Measurements from ENCODE around the gene SMARCB1. TPM values are rescaled to one million over a fixed set of nuclear protein-coding genes. Genes with fewer than 3 reads are reported as not detected.

SMARCB1 gene
- total RNA-seq, 1 experiment from 2014 or later: 172 TPM

DNA sequence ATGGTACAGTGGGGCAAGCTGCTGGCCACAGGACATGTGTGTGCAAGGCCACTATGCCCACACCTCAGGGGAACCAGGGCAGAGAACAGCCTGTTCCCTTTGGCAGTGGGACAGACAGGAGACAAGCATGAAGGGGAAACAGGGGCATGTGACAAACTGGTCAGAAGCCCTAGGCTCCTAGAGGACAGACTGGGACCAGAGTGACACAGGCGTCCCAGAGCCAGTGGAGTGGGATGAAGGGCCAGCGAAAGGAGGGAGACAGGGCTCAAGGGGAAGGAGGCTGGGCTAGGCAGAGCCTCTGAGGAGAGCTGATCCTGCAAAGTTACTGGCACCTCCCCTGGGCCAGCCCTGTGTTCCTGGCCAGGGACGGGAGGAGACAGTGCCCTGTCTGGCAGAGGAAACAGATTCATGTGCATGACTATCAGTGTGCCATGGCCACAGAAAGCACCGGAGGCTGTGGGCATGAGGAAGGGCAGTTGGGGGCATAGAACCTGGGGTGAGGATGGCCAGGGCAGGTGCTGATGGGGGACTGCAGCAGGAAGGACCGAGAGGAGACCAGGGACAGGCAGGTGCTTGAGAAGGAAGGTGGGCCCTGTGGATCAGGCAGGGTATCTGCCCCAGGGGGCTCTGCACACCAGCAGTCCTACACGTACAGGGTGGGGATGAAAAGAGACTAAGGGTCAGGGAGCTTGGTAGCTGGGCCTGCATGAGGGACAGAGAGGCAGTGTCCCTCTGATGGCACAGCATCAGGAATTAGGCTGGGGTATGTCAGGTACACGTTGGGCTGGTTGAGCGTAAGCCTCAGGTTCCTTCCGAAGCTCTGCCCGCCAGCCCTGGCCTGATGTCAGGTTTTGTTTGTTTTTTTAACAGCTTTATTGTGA is 42.3 kb downstream of the SMARCB1 start:
- intact Hi-C loops (cut with micrococcal nuclease; ENCODE audit: unreplicated experiment): no loop called here
- BruUV-seq (replicated peaks): no TSS peak
- H3K4me1 ChIP-seq (ENCODE audit: insufficient read depth, low read length, poor library complexity, severe bottlenecking): peaks cover 12% of the 10 kb centered on the region
- no peaks in the 10 kb centered on the region for H3K9me3 ChIP-seq (ENCODE audit: low read depth, low read length, poor library complexity, severe bottlenecking)
- peaks cover 64% of the 10 kb centered on the region for H3K36me3 ChIP-seq (ENCODE audit: insufficient read depth, low read length, poor library complexity, severe bottlenecking)
- no peak for DNase-seq (ENCODE audit: low spot score)
- POLR2A ChIA-PET (ENCODE audit: low non-redundant PET): no interaction called here
- no peak overlapping the region for H3K4me3 ChIP-seq (ENCODE audit: low read depth, low read length, poor library complexity, severe bottlenecking)
- no peaks in the 10 kb centered on the region for H3K27me3 ChIP-seq (replicated peaks; ENCODE audit: insufficient read depth, low read depth, low read length, poor library complexity)
- CTCF ChIA-PET: no interaction called here
- TF ChIP-seq, protein P1, sequence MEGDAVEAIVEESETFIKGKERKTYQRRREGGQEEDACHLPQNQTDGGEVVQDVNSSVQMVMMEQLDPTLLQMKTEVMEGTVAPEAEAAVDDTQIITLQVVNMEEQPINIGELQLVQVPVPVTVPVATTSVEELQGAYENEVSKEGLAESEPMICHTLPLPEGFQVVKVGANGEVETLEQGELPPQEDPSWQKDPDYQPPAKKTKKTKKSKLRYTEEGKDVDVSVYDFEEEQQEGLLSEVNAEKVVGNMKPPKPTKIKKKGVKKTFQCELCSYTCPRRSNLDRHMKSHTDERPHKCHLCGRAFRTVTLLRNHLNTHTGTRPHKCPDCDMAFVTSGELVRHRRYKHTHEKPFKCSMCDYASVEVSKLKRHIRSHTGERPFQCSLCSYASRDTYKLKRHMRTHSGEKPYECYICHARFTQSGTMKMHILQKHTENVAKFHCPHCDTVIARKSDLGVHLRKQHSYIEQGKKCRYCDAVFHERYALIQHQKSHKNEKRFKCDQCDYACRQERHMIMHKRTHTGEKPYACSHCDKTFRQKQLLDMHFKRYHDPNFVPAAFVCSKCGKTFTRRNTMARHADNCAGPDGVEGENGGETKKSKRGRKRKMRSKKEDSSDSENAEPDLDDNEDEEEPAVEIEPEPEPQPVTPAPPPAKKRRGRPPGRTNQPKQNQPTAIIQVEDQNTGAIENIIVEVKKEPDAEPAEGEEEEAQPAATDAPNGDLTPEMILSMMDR (conservative IDR thresholded peaks at IDR 0.05; ENCODE audit: low read depth, low read length): no peak
- TF ChIP-seq EZH2 (IDR thresholded peaks at IDR 0.05; ENCODE audit: borderline replicate concordance, low read depth, low read length, poor library complexity, severe bottlenecking): no peak
- H3K27ac ChIP-seq (ENCODE audit: low read depth, low read length, poor library complexity, severe bottlenecking): no peak overlapping the region

DNA sequence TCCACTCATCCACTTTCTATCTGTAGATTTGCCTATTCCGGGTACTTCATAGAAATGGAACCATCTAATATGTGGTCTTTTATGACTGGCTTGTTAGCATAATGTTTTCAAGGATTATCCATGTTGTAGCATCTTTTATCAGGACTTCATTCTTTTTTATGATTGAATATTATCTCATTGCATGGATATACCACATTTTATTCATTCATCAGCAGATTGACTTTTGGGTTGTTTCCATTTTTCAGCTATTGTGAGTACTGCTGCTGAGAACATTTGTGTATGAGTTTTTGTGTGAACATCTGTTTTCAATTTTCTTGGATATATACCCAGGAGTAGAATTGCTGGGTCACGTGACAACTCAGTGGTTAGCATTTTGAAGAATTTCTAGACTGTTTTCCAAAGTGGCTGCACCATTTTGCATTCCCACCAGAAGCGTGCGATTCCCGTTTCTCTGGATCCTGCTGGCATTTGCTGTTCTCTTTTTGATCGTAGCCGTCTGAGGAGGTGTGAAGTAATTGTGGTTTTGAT is 43.1 kb downstream of the SMARCB1 start:
- no peaks in the 10 kb centered on the region for H3K9me3 ChIP-seq (ENCODE audit: low read depth, low read length, poor library complexity, severe bottlenecking)
- H3K27ac ChIP-seq (ENCODE audit: low read depth, low read length, poor library complexity, severe bottlenecking): no peak overlapping the region
- H3K4me1 ChIP-seq (ENCODE audit: insufficient read depth, low read length, poor library complexity, severe bottlenecking): peaks cover 12% of the 10 kb centered on the region
- no peak overlapping the region for H3K4me3 ChIP-seq (ENCODE audit: low read depth, low read length, poor library complexity, severe bottlenecking)
- ChIA-PET POLR2A (ENCODE audit: low non-redundant PET) (no interaction called here), CTCF (no interaction called here)
- BruUV-seq (replicated peaks): no TSS peak
- TF ChIP-seq, protein P1 (conservative IDR thresholded peaks at IDR 0.05; ENCODE audit: low read depth, low read length): no peak
- TF ChIP-seq EZH2 (IDR thresholded peaks at IDR 0.05; ENCODE audit: borderline replicate concordance, low read depth, low read length, poor library complexity, severe bottlenecking): no peak
- peak; percentile 79 for DNase-seq (ENCODE audit: low spot score)
- intact Hi-C loops (cut with micrococcal nuclease; ENCODE audit: unreplicated experiment): no loop called here
- H3K27me3 ChIP-seq (replicated peaks; ENCODE audit: insufficient read depth, low read depth, low read length, poor library complexity): no peaks in the 10 kb centered on the region
- peaks cover 61% of the 10 kb centered on the region for H3K36me3 ChIP-seq (ENCODE audit: insufficient read depth, low read length, poor library complexity, severe bottlenecking)

DNA sequence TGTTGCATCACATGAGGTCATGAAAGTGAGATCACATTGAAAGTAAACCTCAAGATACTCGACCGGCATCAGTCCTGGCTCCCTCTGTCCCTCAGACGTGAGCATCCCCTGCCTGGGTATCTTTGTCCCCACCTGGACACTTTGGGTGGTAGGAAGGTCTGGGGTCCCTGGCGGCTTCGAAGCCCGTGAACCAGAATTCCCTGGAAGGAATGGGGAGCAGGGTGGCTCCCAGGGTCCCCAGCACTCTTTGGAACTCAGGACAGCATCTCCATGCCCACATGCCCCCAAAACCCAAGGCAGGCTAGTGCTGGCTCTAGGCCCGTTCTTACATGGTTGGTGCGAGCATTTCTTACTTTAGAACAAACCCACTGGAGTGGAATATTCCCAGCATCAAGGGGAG is 44.5 kb downstream of the SMARCB1 start:
- DNase-seq (ENCODE audit: low spot score): no peak
- POLR2A ChIA-PET (ENCODE audit: low non-redundant PET): no interaction called here
- H3K9me3 ChIP-seq (ENCODE audit: low read depth, low read length, poor library complexity, severe bottlenecking): no peaks in the 10 kb centered on the region
- peak overlapping the region; percentile 50 for H3K27ac ChIP-seq (ENCODE audit: low read depth, low read length, poor library complexity, severe bottlenecking)
- TF ChIP-seq, protein P1 (conservative IDR thresholded peaks at IDR 0.05; ENCODE audit: low read depth, low read length): no peak
- TF ChIP-seq EZH2 (IDR thresholded peaks at IDR 0.05; ENCODE audit: borderline replicate concordance, low read depth, low read length, poor library complexity, severe bottlenecking): no peak
- CTCF ChIA-PET: interaction anchor here (0.5 kb wide), 1 partner anchor 30 kb away, joined by 5 read pairs; no protein-coding TSS in a partner anchor
- intact Hi-C loops (cut with micrococcal nuclease; ENCODE audit: unreplicated experiment): no loop called here
- no TSS peak for BruUV-seq (replicated peaks)
- peaks cover 5% of the 10 kb centered on the region for H3K4me1 ChIP-seq (ENCODE audit: insufficient read depth, low read length, poor library complexity, severe bottlenecking)
- no peaks in the 10 kb centered on the region for H3K27me3 ChIP-seq (replicated peaks; ENCODE audit: insufficient read depth, low read depth, low read length, poor library complexity)
- H3K36me3 ChIP-seq (ENCODE audit: insufficient read depth, low read length, poor library complexity, severe bottlenecking): peaks cover 59% of the 10 kb centered on the region
- H3K4me3 ChIP-seq (ENCODE audit: low read depth, low read length, poor library complexity, severe bottlenecking): no peak overlapping the region
